Endothelial cell of umbilical vein (primary cell): ENCODE results near the gene GALK1. TPM values are rescaled to one million over a fixed set of nuclear protein-coding genes. Genes with fewer than 3 reads are reported as not detected.

Source experiments
- BruUV-seq: library from RNA; stranded (reverse); fragments of 400-500 nt; replicated peaks from 2 replicates; lab custom pipeline; 2021; lab: Mats Ljungman, UMichigan
- CTCF ChIA-PET: fragments of 300-600, 350-600 bp; sonication (Branson Sonifier 250); formaldehyde crosslinking; loops from one replicate; lab custom pipeline; 2021; ENCODE audit warnings: antibody characterized with exemption, inconsistent platforms; lab: Charles Lee
- POLR2A ChIA-PET: fragments of 300-600, 350-600 bp; sonication (Branson Sonifier 250); formaldehyde crosslinking; loops from one replicate; lab custom pipeline; 2021; ENCODE audit warnings: antibody characterized with exemption, inconsistent platforms; lab: Charles Lee
- DNase-seq: peaks from one replicate; pipeline ENCODE4 v3.0.0-alpha.2; 2011; ENCODE audit warnings: low read depth, low spot score
- FAIRE-seq: peaks from 2 replicates; lab custom pipeline; 2011; peaks lifted over from hg19 to GRCh38; lab: Jason Lieb, UNC
- H2AFZ ChIP-seq: 2 replicates; pipeline ENCODE4 v1.6.0; 2012; ENCODE audit warnings: low read depth, low read length, control low read depth, inconsistent platforms
- H3K27ac ChIP-seq: 2 replicates; pipeline ENCODE4 v1.5.1; 2011; ENCODE audit warnings: low read depth, mild to moderate bottlenecking, control low read depth, low read length, moderate library complexity; ENCODE audit not compliant: insufficient read depth
- H3K27me3 ChIP-seq, 2 experiments: 2 replicates each; pipeline versions ENCODE4 v1.6.0 to v1.6.1; 2011; ENCODE audit warnings: low read length in 2 of 2, mixed read lengths in 1 of 2; ENCODE audit not compliant: control insufficient read depth in 2 of 2, insufficient read depth in 2 of 2
- H3K36me3 ChIP-seq, 2 experiments: 2 replicates in 1 of 2; 3 replicates in 1 of 2; pipeline ENCODE4 v1.5.1; 2011; ENCODE audit warnings: low read length in 2 of 2, mild to moderate bottlenecking in 1 of 2, moderate library complexity in 1 of 2; ENCODE audit not compliant: control insufficient read depth in 2 of 2, insufficient read depth in 2 of 2; ENCODE audit errors: extremely low read depth in 1 of 2
- H3K4me1 ChIP-seq: 3 replicates; pipeline ENCODE4 v1.5.1; 2011; ENCODE audit warnings: mild to moderate bottlenecking, low read length; ENCODE audit not compliant: control insufficient read depth, insufficient read depth; ENCODE audit errors: extremely low read depth
- H3K4me2 ChIP-seq: 2 replicates; pipeline ENCODE4 v1.6.1; 2011; ENCODE audit warnings: low read length, control low read depth, mixed read lengths; ENCODE audit not compliant: insufficient read depth
- H3K4me3 ChIP-seq, 3 experiments: fragments of 200-600 bp in 1 of 3; sonication (generic), shearing (Covaris generic) in 1 of 3; replicated peaks in 1 of 3; 2 replicates each; pipeline ENCODE4 v1.5.1; 2011 to 2016; ENCODE audit warnings: control low read depth in 3 of 3, low read length in 3 of 3, mild to moderate bottlenecking in 2 of 3, inconsistent platforms in 1 of 3, low read depth in 1 of 3, moderate library complexity in 1 of 3; ENCODE audit not compliant: insufficient read depth in 1 of 3
- H3K79me2 ChIP-seq: 2 replicates; pipeline ENCODE4 v1.6.0; 2012; ENCODE audit warnings: low read length, inconsistent platforms; ENCODE audit not compliant: control insufficient read depth, insufficient read depth
- H3K9ac ChIP-seq: replicated peaks from 2 replicates; pipeline ENCODE3; 2011; ENCODE audit warnings: low read length, control low read depth; ENCODE audit not compliant: insufficient read depth; ENCODE audit errors: extremely low read depth
- H3K9me1 ChIP-seq: replicated peaks from 3 replicates; pipeline ENCODE4 v1.6.0; 2011; ENCODE audit warnings: mild to moderate bottlenecking, low read length; ENCODE audit not compliant: control insufficient read depth, insufficient read depth; ENCODE audit errors: extremely low read depth
- H3K9me3 ChIP-seq: replicated peaks from 2 replicates; pipeline ENCODE4 v1.5.1; 2012; ENCODE audit warnings: low read length, inconsistent platforms; ENCODE audit not compliant: control insufficient read depth, insufficient read depth
- H4K20me1 ChIP-seq: replicated peaks from 2 replicates; pipeline ENCODE3; 2011; ENCODE audit warnings: mild to moderate bottlenecking, low read length; ENCODE audit not compliant: control insufficient read depth, insufficient read depth; ENCODE audit errors: extremely low read depth
- CTCF ChIP-seq, 2 donors: IDR thresholded peaks; 1 replicate in 1 of 2; 2 replicates in 1 of 2; pipeline ENCODE4 v1.5.1; 2011; ENCODE audit warnings: low read length in 2 of 2, mild to moderate bottlenecking in 2 of 2, moderate library complexity in 2 of 2, control low read depth in 1 of 2, inconsistent platforms in 1 of 2, low read depth in 1 of 2; ENCODE audit not compliant: insufficient read depth in 1 of 2; ENCODE audit errors: extremely low read depth in 1 of 2
- EZH2 ChIP-seq: IDR thresholded peaks from 2 replicates; pipeline ENCODE4 v1.6.1; 2012; ENCODE audit warnings: borderline replicate concordance, low read depth, mild to moderate bottlenecking, moderate library complexity, low read length, inconsistent platforms; ENCODE audit not compliant: severe bottlenecking
- FOS ChIP-seq: IDR thresholded peaks from 2 replicates; pipeline ENCODE4 v1.6.1; 2011; ENCODE audit warnings: mild to moderate bottlenecking, low read length, moderate library complexity, borderline replicate concordance; ENCODE audit not compliant: insufficient read depth
- GATA2 ChIP-seq: IDR thresholded peaks from 2 replicates; pipeline ENCODE4 v1.7.0; 2011; ENCODE audit warnings: low read depth, mild to moderate bottlenecking, moderate library complexity, mixed read lengths, low read length; ENCODE audit not compliant: insufficient read length, insufficient read depth
- JUN ChIP-seq: IDR thresholded peaks from 2 replicates; pipeline ENCODE4 v1.6.1; 2011; ENCODE audit warnings: borderline replicate concordance, low read depth; ENCODE audit not compliant: insufficient read length, insufficient read depth
- MAX ChIP-seq: IDR thresholded peaks from 2 replicates; pipeline ENCODE4 v1.6.1; 2011; ENCODE audit not compliant: insufficient read depth, insufficient read length
- MYC ChIP-seq: IDR thresholded peaks from one replicate; pipeline ENCODE4 v1.6.1; 2011; ENCODE audit warnings: mild to moderate bottlenecking, low read depth, low read length
- POLR2A ChIP-seq: IDR thresholded peaks from 2 replicates; pipeline ENCODE4 v1.6.1; 2012; ENCODE audit warnings: low read depth, mild to moderate bottlenecking, control low read depth, low read length
- POLR2AphosphoS5 ChIP-seq: IDR thresholded peaks from 2 replicates; pipeline ENCODE4 v1.6.1; 2012; ENCODE audit warnings: low read depth, mild to moderate bottlenecking, control low read depth, low read length, moderate library complexity; ENCODE audit not compliant: insufficient read depth
- dilution Hi-C: fragments of 300-500 bp; cut with MboI; formaldehyde crosslinking; loops from one replicate; pipeline ENCODE4 v1.15.0; 2019; ENCODE audit warnings: low sequenced_read_pairs; ENCODE audit not compliant: extremely low pct_ligation_motif_present
- intact Hi-C: fragments of 100-400 bp; cut with micrococcal nuclease; formaldehyde crosslinking; loops from one replicate; pipeline ENCODE4 v1.10.0; 2022
- polyA plus RNA-seq, 4 experiments: library from polyadenylated mRNA; depleted of rRNA in 3 of 4; stranded (reverse) in 3 of 4; unstranded in 1 of 4; fragments of >200 nt; gene quantifications; 2 replicates each; pipeline versions ENCODE4 v1.2.1 to v1.2.3, GENCODE V29; 2011 to 2012; ENCODE audit warnings: missing spikeins in 1 of 4
- total RNA-seq: library from RNA; stranded (reverse); gene quantifications from 2 replicates; pipeline ENCODE4 v1.2.3, GENCODE V29; 2021

Gene GALK1
- total and polyA plus RNA-seq, 2 donors (not counting 3 experiments of a cell fraction or from before 2014, with no cell fraction given): 45.8 to 63.7 TPM

GRCh38 chr17:75723171-75723930 is 41.6 kb downstream of the GALK1 start:
- POLR2A ChIA-PET: no interaction called here
- DNase-seq: no peak
- Histone ChIP-seq H3K27ac (no peak overlapping the region), H3K9me1 (no peaks in the 10 kb centered on the region), H4K20me1 (no peaks in the 10 kb centered on the region), H3K36me3 (no peaks in the 10 kb centered on the region), H3K9me3 (no peaks in the 10 kb centered on the region), H3K79me2 (no peaks in the 10 kb centered on the region), H3K4me1 (peaks cover 2% of the 10 kb centered on the region), H3K4me3 (no peak overlapping the region), H2AFZ (peak overlapping the region; percentile 1), H3K27me3 (peaks cover 6 to 9% of the 10 kb centered on the region in 2 experiments), H3K4me2 (no peak overlapping the region), H3K9ac (no peak overlapping the region)
- no peak for TF ChIP-seq MAX
- TF ChIP-seq CTCF (IDR thresholded peaks at IDR 0.05; ENCODE audit: extremely low read depth in 1 of 2, insufficient read depth in 1 of 2, low read depth in 1 of 2, low read length in 2 of 2): no peak
- no peak for TF ChIP-seq FOS
- TF ChIP-seq GATA2: no peak
- no peak for TF ChIP-seq EZH2
- TF ChIP-seq POLR2A: no peak
- TF ChIP-seq POLR2AphosphoS5: no peak
- no peak for TF ChIP-seq JUN
- no peak for TF ChIP-seq MYC
- no TSS peak for BruUV-seq
- intact Hi-C loops (no loop called here), dilution Hi-C loops (no loop called here)
- FAIRE-seq: no peak
- CTCF ChIA-PET: interaction anchor here (1.1 to 5.2 kb wide), 3 partner anchors 8 to 43 kb away, joined by 4 to 33 read pairs (median 18); no protein-coding TSS in a partner anchor
